Hepatocyte (in vitro differentiated cells): ENCODE results near the gene ERMAP. TPM values are rescaled to one million over a fixed set of nuclear protein-coding genes. Genes with fewer than 3 reads are reported as not detected.

ENCODE experiments used
- DNase-seq: peaks from one replicate; pipeline ENCODE4 v3.0.0-alpha.2; 2016; ENCODE audit warnings: low spot score
- H2AFZ ChIP-seq: fragments of 200-600 bp; sonication (generic); 2 replicates; pipeline ENCODE4 v1.6.0; 2016; ENCODE audit warnings: antibody characterized with exemption, mild to moderate bottlenecking
- H3K27ac ChIP-seq: fragments of 200-600 bp; sonication (generic); 2 replicates; pipeline ENCODE4 v1.5.1; 2016; ENCODE audit warnings: mild to moderate bottlenecking
- H3K27me3 ChIP-seq: fragments of 200-600 bp; sonication (generic); 2 replicates; pipeline ENCODE4 v1.6.1; 2016
- H3K36me3 ChIP-seq: fragments of 200-600 bp; sonication (generic); replicated peaks from 2 replicates; pipeline ENCODE4 v1.5.1; 2016; ENCODE audit warnings: low read depth; ENCODE audit not compliant: insufficient read depth
- H3K4me1 ChIP-seq: fragments of 200-600 bp; sonication (generic); 2 replicates; pipeline ENCODE4 v1.5.1; 2016; ENCODE audit warnings: mild to moderate bottlenecking, moderate library complexity; ENCODE audit not compliant: insufficient read depth
- H3K4me2 ChIP-seq: fragments of 200-600 bp; sonication (generic); 2 replicates; pipeline ENCODE4 v1.6.0; 2016
- H3K4me3 ChIP-seq: fragments of 200-600 bp; sonication (generic); 2 replicates; pipeline ENCODE4 v1.5.1; 2016; ENCODE audit warnings: mild to moderate bottlenecking
- H3K79me2 ChIP-seq: fragments of 200-600 bp; sonication (generic); 2 replicates; pipeline ENCODE4 v1.6.0; 2017; ENCODE audit warnings: mild to moderate bottlenecking
- H3K9me2 ChIP-seq: fragments of 200-600 bp; sonication (generic); replicated peaks from 2 replicates; pipeline ENCODE4 v1.6.0; 2017; ENCODE audit warnings: mild to moderate bottlenecking; ENCODE audit not compliant: insufficient read depth
- H3K9me3 ChIP-seq: fragments of 200-600 bp; sonication (generic); 2 replicates; pipeline ENCODE4 v1.5.1; 2016; ENCODE audit warnings: low read depth, mild to moderate bottlenecking
- H4K20me1 ChIP-seq: fragments of 200-600 bp; sonication (generic); 2 replicates; pipeline ENCODE4 v1.6.0; 2016; ENCODE audit warnings: mild to moderate bottlenecking; ENCODE audit not compliant: insufficient read depth, poor library complexity, severe bottlenecking
- CTCF ChIP-seq: fragments of 200-600 bp; sonication (generic); IDR thresholded peaks from 2 replicates; pipeline ENCODE4 v1.5.1; 2016; ENCODE audit warnings: antibody characterized with exemption, mild to moderate bottlenecking; ENCODE audit not compliant: poor library complexity
- EZH2 ChIP-seq: fragments of 200-600 bp; sonication (generic); IDR thresholded peaks from 2 replicates; pipeline ENCODE4 v1.6.1; 2016; ENCODE audit warnings: antibody characterized with exemption, mild to moderate bottlenecking, borderline replicate concordance
- EZH2phosphoT487 ChIP-seq: fragments of 200-600 bp; sonication (generic); IDR thresholded peaks from one replicate; pipeline ENCODE4 v1.6.1; 2018; ENCODE audit warnings: antibody characterized with exemption, mild to moderate bottlenecking, low read depth, moderate library complexity; ENCODE audit not compliant: unreplicated experiment, severe bottlenecking
- WGBS: methylation state at CpG from one replicate; pipeline ENCODE4 v1.1.6; 2016; ENCODE audit warnings: low lambda C conversion rate; ENCODE audit errors: missing lambda C conversion rate; 5-methylcytosine and 5-hydroxymethylcytosine counted together
- polyA plus RNA-seq: library from polyadenylated mRNA; unstranded; fragments of >200 nt; fragmentation: Nextera tagmentation; extraction: Ambion mirVana; gene quantifications from 2 replicates; pipeline ENCODE4 v1.2.1, GENCODE V29; 2016
- total RNA-seq: library from RNA; depleted of rRNA; stranded (reverse); fragments of >200 nt; gene quantifications from 2 replicates; pipeline ENCODE4 v1.2.3, GENCODE V29; 2014

The ERMAP gene
- total and polyA plus RNA-seq, 2 experiments from 2014 or later: 6.2 to 20.4 TPM

DNA sequence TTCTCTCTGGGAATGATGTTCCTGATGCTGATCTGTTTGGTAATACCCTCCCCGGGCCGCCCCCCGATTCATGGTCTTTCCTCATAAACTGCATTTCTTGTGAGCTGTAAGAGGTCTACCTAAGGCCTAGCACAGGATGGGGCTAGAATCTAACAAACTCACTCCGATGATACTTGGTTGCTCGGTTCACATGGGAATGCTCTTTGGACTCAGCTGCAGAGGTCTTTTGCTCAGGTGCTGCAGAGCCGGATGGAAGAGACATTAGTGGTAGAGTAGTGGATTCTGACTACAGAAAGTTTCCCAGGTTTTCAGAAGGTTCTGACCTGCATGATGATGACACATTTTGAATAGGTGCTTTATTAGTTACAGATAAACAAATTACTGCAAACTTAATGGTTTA, 40.4 kb upstream of the ERMAP start:
- no peaks in the 10 kb centered on the region for H3K27me3 ChIP-seq
- H2AFZ ChIP-seq: no peak overlapping the region
- no peaks in the 10 kb centered on the region for H3K4me1 ChIP-seq
- H4K20me1 ChIP-seq: peaks cover 5% of the 10 kb centered on the region
- no peak overlapping the region for H3K4me2 ChIP-seq
- H3K9me2 ChIP-seq: no peaks in the 10 kb centered on the region
- no peak overlapping the region for H3K4me3 ChIP-seq
- no peaks in the 10 kb centered on the region for H3K9me3 ChIP-seq
- H3K79me2 ChIP-seq: peaks cover 20% of the 10 kb centered on the region
- DNase-seq: no peak
- no peak for TF ChIP-seq EZH2
- TF ChIP-seq EZH2phosphoT487: no peak
- TF ChIP-seq CTCF: no peak
- H3K27ac ChIP-seq: no peak overlapping the region
- peaks cover 3% of the 10 kb centered on the region for H3K36me3 ChIP-seq
- 92% methylated on average over 6 of the region's 6 CpGs for WGBS

- Histone ChIP-seq H3K9me3 (no peaks in the 10 kb centered on the region), H3K9me2 (no peaks in the 10 kb centered on the region), H4K20me1 (no peaks in the 10 kb centered on the region), H3K79me2 (peaks cover 6% of the 10 kb centered on the region), H3K27ac (no peak overlapping the region), H2AFZ (no peak overlapping the region), H3K4me2 (no peak overlapping the region), H3K4me1 (no peaks in the 10 kb centered on the region), H3K4me3 (no peak overlapping the region), H3K27me3 (no peaks in the 10 kb centered on the region), H3K36me3 (peaks cover 3% of the 10 kb centered on the region)
- TF ChIP-seq EZH2 (no peak), CTCF (peak; percentile 53)
- peak; percentile 47 for DNase-seq
Observed at GRCh38 chr1:42777852-42778251, 39.1 kb upstream of the ERMAP start.

GRCh38 chr1:42779725-42780124, 37.2 kb upstream of the ERMAP start:
- H4K20me1 ChIP-seq: no peaks in the 10 kb centered on the region
- H3K27ac ChIP-seq: no peak overlapping the region
- H3K36me3 ChIP-seq: peaks cover under 1% of the 10 kb centered on the region
- H3K79me2 ChIP-seq: peaks cover 5% of the 10 kb centered on the region
- H3K9me3 ChIP-seq: no peaks in the 10 kb centered on the region
- H3K4me3 ChIP-seq: no peak overlapping the region
- no peak for DNase-seq
- TF ChIP-seq EZH2: no peak
- no peak for TF ChIP-seq CTCF
- no peak for TF ChIP-seq EZH2phosphoT487
- H3K4me1 ChIP-seq: no peaks in the 10 kb centered on the region
- no peak overlapping the region for H3K4me2 ChIP-seq
- H3K9me2 ChIP-seq: no peaks in the 10 kb centered on the region
- H3K27me3 ChIP-seq: no peaks in the 10 kb centered on the region
- no peak overlapping the region for H2AFZ ChIP-seq
- 80% methylated on average over 2 of the region's 2 CpGs for WGBS

DNA sequence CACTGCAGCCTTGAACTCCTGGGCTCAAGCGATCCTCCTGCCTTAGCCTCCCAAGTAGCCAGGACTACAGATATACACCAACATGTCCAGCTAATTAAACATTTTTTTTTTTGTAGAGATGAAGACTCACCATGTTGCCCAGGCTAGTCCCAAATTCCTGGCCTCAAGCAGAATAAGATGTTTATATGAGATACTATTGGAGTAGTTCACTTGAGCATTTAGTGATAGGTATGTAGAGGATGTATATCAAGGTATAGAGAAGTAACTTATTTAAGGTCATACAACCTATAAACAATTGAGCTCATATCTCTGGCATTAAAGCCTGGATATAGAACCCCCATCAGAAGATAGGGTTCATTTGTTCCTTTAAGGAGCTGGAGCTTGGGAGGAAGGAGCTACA, 36.7 kb upstream of the ERMAP start:
- Histone ChIP-seq H3K36me3 (no peaks in the 10 kb centered on the region), H4K20me1 (no peaks in the 10 kb centered on the region), H3K27me3 (no peaks in the 10 kb centered on the region), H3K9me3 (no peaks in the 10 kb centered on the region), H3K4me3 (no peak overlapping the region), H3K27ac (no peak overlapping the region), H3K4me2 (no peak overlapping the region), H3K9me2 (no peaks in the 10 kb centered on the region), H2AFZ (no peak overlapping the region), H3K4me1 (no peaks in the 10 kb centered on the region), H3K79me2 (peaks cover 5% of the 10 kb centered on the region)
- TF ChIP-seq EZH2: no peak
- TF ChIP-seq EZH2phosphoT487: no peak
- TF ChIP-seq CTCF: no peak
- DNase-seq: no peak
- WGBS: 100% methylated on average over 1 of the region's 1 CpG
